HCT116 (cell line): Measurements from ENCODE around the gene NFE2L2. TPM values are rescaled to one million over a fixed set of nuclear protein-coding genes. Genes with fewer than 3 reads are reported as not detected.

ENCODE experiments used
- ATAC-seq: fragments of 200-7000 bp; cut with Tn5 transposase; 2 replicates; pipeline ENCODE4 v1.9.1; 2020; ENCODE audit warnings: mild to moderate bottlenecking, moderate library complexity
- BruUV-seq: library from RNA; stranded (reverse); fragments of 400-500 nt; replicated peaks from 2 replicates; lab custom pipeline; 2021; lab: Mats Ljungman, UMichigan
- CTCF ChIA-PET: fragments of 300-600 bp; sonication (Branson Sonifier 250); formaldehyde crosslinking; loops from one replicate; lab custom pipeline; 2021; ENCODE audit warnings: antibody characterized with exemption; lab: Charles Lee
- POLR2A ChIA-PET: fragments of 300-600, 350-600 bp; sonication (Branson Sonifier 250); formaldehyde crosslinking; loops from one replicate; lab custom pipeline; 2021; ENCODE audit warnings: antibody characterized with exemption; lab: Charles Lee
- RAD21 ChIA-PET, 2 experiments: fragments of 300-600 bp; sonication (Branson Sonifier 250); formaldehyde crosslinking; loops; one replicate each; lab custom pipeline; 2023; ENCODE audit warnings: low total read pairs in 2 of 2; ENCODE audit not compliant: uncharacterized antibody in 2 of 2, unreplicated experiment in 2 of 2, low non-redundant PET in 1 of 2; lab: Charles Lee
- DNase-seq: peaks from one replicate; pipeline ENCODE4 v3.0.0-alpha.2; 2010; ENCODE audit warnings: low read depth, low spot score
- H2AFZ ChIP-seq: fragments of 200-600 bp; shearing (Covaris generic), sonication (generic); 2 replicates; pipeline ENCODE4 v1.6.1; 2017; ENCODE audit warnings: low read depth, mixed run types, mixed read lengths, antibody characterized with exemption, low read length; ENCODE audit not compliant: poor library complexity, severe bottlenecking
- H3K27ac ChIP-seq: 2 replicates; pipeline ENCODE4 v1.5.1; 2012; ENCODE audit warnings: low read depth, low read length
- H3K27me3 ChIP-seq: fragments of 200-600 bp; sonication (generic); 2 replicates; pipeline ENCODE4 v1.6.1; 2016; ENCODE audit warnings: mixed run types, low read length, mixed read lengths; ENCODE audit not compliant: insufficient read depth
- H3K36me3 ChIP-seq, 2 experiments: fragments of 200-500 bp in 1 of 2; fragments of 200-600 bp in 1 of 2; sonication (Bioruptor generic) in 1 of 2; sonication (generic) in 1 of 2; 2 replicates each; pipeline versions ENCODE4 v1.5.1 to v1.6.1; 2014 to 2016; ENCODE audit warnings: low read length in 2 of 2, inconsistent platforms in 1 of 2, mixed read lengths in 1 of 2, mixed run types in 1 of 2; ENCODE audit not compliant: insufficient read depth in 2 of 2, control insufficient read depth in 1 of 2
- H3K4me1 ChIP-seq, 2 experiments: fragments of 200-600 bp in 1 of 2; sonication (generic) in 1 of 2; 2 replicates each; pipeline versions ENCODE4 v1.5.1 to v1.6.1; 2012 to 2017; ENCODE audit warnings: low read length in 2 of 2, inconsistent platforms in 1 of 2, mild to moderate bottlenecking in 1 of 2, mixed read lengths in 1 of 2, mixed run types in 1 of 2, moderate library complexity in 1 of 2; ENCODE audit not compliant: insufficient read depth in 2 of 2, control insufficient read depth in 1 of 2
- H3K4me2 ChIP-seq: fragments of 200-600 bp; sonication (generic); 2 replicates; pipeline ENCODE4 v1.6.1; 2017; ENCODE audit warnings: mixed run types, low read length, mixed read lengths
- H3K4me3 ChIP-seq, 2 experiments: fragments of 200-600 bp in 1 of 2; sonication (generic) in 1 of 2; replicated peaks in 1 of 2; 2 replicates each; pipeline ENCODE4 v1.5.1; 2011 to 2016; ENCODE audit warnings: low read length in 2 of 2, control low read depth in 1 of 2, low read depth in 1 of 2, mild to moderate bottlenecking in 1 of 2, mixed read lengths in 1 of 2, mixed run types in 1 of 2
- H3K79me2 ChIP-seq: fragments of 200-600 bp; sonication (generic); 2 replicates; pipeline ENCODE4 v1.6.1; 2017; ENCODE audit warnings: mild to moderate bottlenecking, mixed run types, low read length, moderate library complexity, mixed read lengths; ENCODE audit not compliant: insufficient read depth
- H3K9ac ChIP-seq: fragments of 200-600 bp; sonication (generic); 2 replicates; pipeline ENCODE4 v1.6.1; 2016; ENCODE audit warnings: low read length, mixed read lengths
- H3K9me2 ChIP-seq: fragments of 200-600 bp; sonication (generic), shearing (Covaris generic); 2 replicates; pipeline ENCODE4 v1.6.1; 2017; ENCODE audit warnings: mixed run types, mild to moderate bottlenecking, moderate library complexity; ENCODE audit not compliant: insufficient read depth
- H3K9me3 ChIP-seq, 2 experiments: fragments of 200-500 bp in 1 of 2; fragments of 200-600 bp in 1 of 2; sonication (Bioruptor generic) in 1 of 2; sonication (generic) in 1 of 2; 2 replicates each; pipeline ENCODE4 v1.6.1; 2014 to 2017; ENCODE audit warnings: low read length in 2 of 2, mixed read lengths in 2 of 2, inconsistent platforms in 1 of 2, low read depth in 1 of 2, mild to moderate bottlenecking in 1 of 2, mixed run types in 1 of 2, moderate library complexity in 1 of 2; ENCODE audit not compliant: control insufficient read depth in 1 of 2, insufficient read depth in 1 of 2
- H4K20me1 ChIP-seq: fragments of 200-600 bp; sonication (generic), shearing (Covaris generic); 2 replicates; pipeline ENCODE4 v1.6.1; 2017; ENCODE audit warnings: mixed run types, mild to moderate bottlenecking, moderate library complexity; ENCODE audit not compliant: insufficient read depth
- ELF1 ChIP-seq: IDR thresholded peaks from 2 replicates; pipeline ENCODE4 v1.6.1; 2012; ENCODE audit warnings: low read depth, borderline replicate concordance
- EZH2phosphoT487 ChIP-seq: fragments of 200-600 bp; IDR thresholded peaks from 2 replicates; pipeline ENCODE4 v1.6.1; 2018; ENCODE audit warnings: antibody characterized with exemption, borderline replicate concordance
- FOSL1 ChIP-seq: IDR thresholded peaks from 2 replicates; pipeline ENCODE4 v1.6.1; 2012; ENCODE audit warnings: low read depth
- JUND ChIP-seq: IDR thresholded peaks from 2 replicates; pipeline ENCODE4 v1.6.1; 2012
- SIN3A ChIP-seq: IDR thresholded peaks from 2 replicates; pipeline ENCODE4 v1.6.1; 2012; ENCODE audit warnings: low read depth
- SP1 ChIP-seq: IDR thresholded peaks from 2 replicates; pipeline ENCODE4 v1.6.1; 2012; ENCODE audit warnings: low read depth
- TCF7L2 ChIP-seq: IDR thresholded peaks from 2 replicates; pipeline ENCODE4 v1.7.0; 2011; ENCODE audit warnings: borderline replicate concordance, inconsistent platforms; ENCODE audit not compliant: insufficient read depth, insufficient read length; ENCODE audit errors: extremely low read depth
- intact Hi-C: fragments of 100-400 bp; cut with micrococcal nuclease; formaldehyde crosslinking; loops from 2 replicates; pipeline ENCODE4 v1.10.0; 2022
- total RNA-seq: library from RNA; stranded (reverse); gene quantifications from one replicate; pipeline ENCODE4 v1.2.1, GENCODE V29; 2021; ENCODE audit not compliant: unreplicated experiment
- TF ChIP-seq, protein P1 (sequence below): IDR thresholded peaks from 2 replicates; pipeline ENCODE4 v1.6.1; 2012
- TF ChIP-seq, protein P2 (sequence below), 3 experiments: fragments of 200-600 bp in 1 of 3; sonication (generic) in 1 of 3; IDR thresholded peaks in 2 of 3; conservative IDR thresholded peaks in 1 of 3; 2 replicates each; pipeline ENCODE4 v1.5.1; 2012 to 2017; ENCODE audit warnings: low read depth in 2 of 3, low read length in 2 of 3, antibody characterized with exemption in 1 of 3, borderline replicate concordance in 1 of 3, control low read depth in 1 of 3, mild to moderate bottlenecking in 1 of 3, mixed read lengths in 1 of 3, mixed run types in 1 of 3, moderate library complexity in 1 of 3; ENCODE audit not compliant: insufficient read depth in 1 of 3

NFE2L2 gene
- total RNA-seq, 1 experiment from 2014 or later = 106 TPM

GRCh38 chr2:177211169-177211568 is 53.4 kb downstream of the NFE2L2 start:
- no peaks in the 10 kb centered on the region for H3K27me3 ChIP-seq
- peak overlapping the region; percentile 67 to 71 for H3K4me3 ChIP-seq
- H3K9me3 ChIP-seq = no peaks in the 10 kb centered on the region
- H3K36me3 ChIP-seq = peaks cover 6 to 29% of the 10 kb centered on the region in 2 experiments
- BruUV-seq = no TSS peak
- H3K9ac ChIP-seq = peak overlapping the region; percentile 94
- H2AFZ ChIP-seq = no peak overlapping the region
- TF ChIP-seq FOSL1 = no peak
- TF ChIP-seq, all 23 proteins: peak for 0
- RAD21 ChIA-PET = no interaction called here
- Histone ChIP-seq H3K9me2 (no peaks in the 10 kb centered on the region), H3K27ac (peak overlapping the region; percentile 93; the same call in 1 of the 2 replicates), H3K4me1 (peaks cover 11 to 19% of the 10 kb centered on the region in 2 experiments), H3K79me2 (peaks cover 51% of the 10 kb centered on the region), H3K4me2 (peak overlapping the region; percentile 80), H4K20me1 (peaks cover 25% of the 10 kb centered on the region)
- DNase-seq = no peak
- no peak for ATAC-seq
- POLR2A ChIA-PET = interaction anchor here (0.6 to 1.7 kb wide), 9 partner anchors 9 to 55 kb away, joined by 3 to 15 read pairs (median 4); no protein-coding TSS in a partner anchor
- intact Hi-C loops = no loop called here
- CTCF ChIA-PET = interaction anchor here (1.0 kb wide), 1 partner anchor 46 kb away, joined by 3 read pairs; no protein-coding TSS in a partner anchor

GRCh38 chr2:177207101-177207500 is 57.4 kb downstream of the NFE2L2 start:
- DNase-seq = no peak
- RAD21 ChIA-PET = no interaction called here
- Histone ChIP-seq H4K20me1 (no peaks in the 10 kb centered on the region), H3K27me3 (no peaks in the 10 kb centered on the region), H3K4me1 (peaks cover 7 to 12% of the 10 kb centered on the region in 2 experiments), H3K27ac (no peak overlapping the region), H3K36me3 (no peaks in the 10 kb centered on the region), H3K79me2 (peaks cover 17% of the 10 kb centered on the region), H3K4me3 (no peak overlapping the region), H3K9ac (no peak overlapping the region), H3K9me2 (no peaks in the 10 kb centered on the region), H2AFZ (no peak overlapping the region), H3K9me3 (no peaks in the 10 kb centered on the region), H3K4me2 (no peak overlapping the region)
- POLR2A ChIA-PET = no interaction called here
- BruUV-seq = no TSS peak
- TF ChIP-seq, protein P1, sequence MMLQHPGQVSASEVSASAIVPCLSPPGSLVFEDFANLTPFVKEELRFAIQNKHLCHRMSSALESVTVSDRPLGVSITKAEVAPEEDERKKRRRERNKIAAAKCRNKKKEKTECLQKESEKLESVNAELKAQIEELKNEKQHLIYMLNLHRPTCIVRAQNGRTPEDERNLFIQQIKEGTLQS = no peak
- TF ChIP-seq EZH2phosphoT487 = no peak
- no peak for TF ChIP-seq SP1
- no peak for TF ChIP-seq FOSL1
- TF ChIP-seq ELF1 = no peak
- TF ChIP-seq JUND = no peak
- TF ChIP-seq SIN3A = no peak
- TF ChIP-seq, protein P2, sequence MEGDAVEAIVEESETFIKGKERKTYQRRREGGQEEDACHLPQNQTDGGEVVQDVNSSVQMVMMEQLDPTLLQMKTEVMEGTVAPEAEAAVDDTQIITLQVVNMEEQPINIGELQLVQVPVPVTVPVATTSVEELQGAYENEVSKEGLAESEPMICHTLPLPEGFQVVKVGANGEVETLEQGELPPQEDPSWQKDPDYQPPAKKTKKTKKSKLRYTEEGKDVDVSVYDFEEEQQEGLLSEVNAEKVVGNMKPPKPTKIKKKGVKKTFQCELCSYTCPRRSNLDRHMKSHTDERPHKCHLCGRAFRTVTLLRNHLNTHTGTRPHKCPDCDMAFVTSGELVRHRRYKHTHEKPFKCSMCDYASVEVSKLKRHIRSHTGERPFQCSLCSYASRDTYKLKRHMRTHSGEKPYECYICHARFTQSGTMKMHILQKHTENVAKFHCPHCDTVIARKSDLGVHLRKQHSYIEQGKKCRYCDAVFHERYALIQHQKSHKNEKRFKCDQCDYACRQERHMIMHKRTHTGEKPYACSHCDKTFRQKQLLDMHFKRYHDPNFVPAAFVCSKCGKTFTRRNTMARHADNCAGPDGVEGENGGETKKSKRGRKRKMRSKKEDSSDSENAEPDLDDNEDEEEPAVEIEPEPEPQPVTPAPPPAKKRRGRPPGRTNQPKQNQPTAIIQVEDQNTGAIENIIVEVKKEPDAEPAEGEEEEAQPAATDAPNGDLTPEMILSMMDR (IDR thresholded peaks at IDR 0.05 in 2 of 3, conservative IDR thresholded peaks at IDR 0.05 in 1 of 3; ENCODE audit: borderline replicate concordance in 1 of 3, insufficient read depth in 1 of 3, low read depth in 2 of 3, low read length in 2 of 3) = no peak
- TF ChIP-seq TCF7L2 = no peak
- CTCF ChIA-PET = no interaction called here
- ATAC-seq = no peak
- intact Hi-C loops = no loop called here
